H9 (cell line): Measurements from ENCODE around the gene CD2. TPM values are rescaled to one million over a fixed set of nuclear protein-coding genes. Genes with fewer than 3 reads are reported as not detected.

Experiments used
- DNase-seq: peaks from one replicate; pipeline ENCODE4 v3.0.0-alpha.2; 2017
- H2AFZ ChIP-seq: one replicate; pipeline ENCODE4 v1.6.1; 2013; ENCODE audit warnings: mild to moderate bottlenecking, low read length, control low read depth, moderate library complexity
- H2AK5ac ChIP-seq: 2 replicates; pipeline ENCODE4 v1.6.1; 2013; ENCODE audit warnings: low read length, control low read depth, mixed read lengths; ENCODE audit not compliant: insufficient read length
- H2BK120ac ChIP-seq: one replicate; pipeline ENCODE4 v1.6.1; 2013; ENCODE audit warnings: low read depth, mild to moderate bottlenecking, low read length, control low read depth, inconsistent platforms; ENCODE audit not compliant: poor library complexity, severe bottlenecking
- H2BK12ac ChIP-seq: 2 replicates; pipeline ENCODE4 v1.6.1; 2013; ENCODE audit warnings: low read length, control low read depth, mixed read lengths, low read depth; ENCODE audit not compliant: insufficient read length
- H2BK15ac ChIP-seq: 2 replicates; pipeline ENCODE4 v1.6.1; 2013; ENCODE audit warnings: low read depth, low read length, control low read depth
- H2BK20ac ChIP-seq: one replicate; pipeline ENCODE4 v1.6.1; 2013; ENCODE audit warnings: low read depth, mild to moderate bottlenecking, low read length, control low read depth, inconsistent platforms; ENCODE audit not compliant: poor library complexity, severe bottlenecking
- H2BK5ac ChIP-seq: 2 replicates; pipeline ENCODE4 v1.6.1; 2013; ENCODE audit warnings: low read length, control low read depth, mixed read lengths; ENCODE audit not compliant: insufficient read length
- H3K14ac ChIP-seq: 2 replicates; pipeline ENCODE4 v1.6.1; 2013; ENCODE audit warnings: low read length, control low read depth; ENCODE audit not compliant: insufficient read depth
- H3K18ac ChIP-seq: 2 replicates; pipeline ENCODE4 v1.6.1; 2013; ENCODE audit warnings: low read depth, mild to moderate bottlenecking, mixed read lengths, low read length, control low read depth; ENCODE audit not compliant: insufficient read length
- H3K23ac ChIP-seq: 2 replicates; pipeline ENCODE4 v1.6.1; 2013; ENCODE audit warnings: low read length, control low read depth, mixed read lengths, low read depth; ENCODE audit not compliant: insufficient read length
- H3K23me2 ChIP-seq: 2 replicates; pipeline ENCODE4 v1.6.1; 2013; ENCODE audit warnings: low read depth, mild to moderate bottlenecking, mixed read lengths, low read length, control low read depth; ENCODE audit not compliant: insufficient read length, poor library complexity, severe bottlenecking
- H3K27ac ChIP-seq: 2 replicates; pipeline ENCODE4 v1.5.1; 2013; ENCODE audit warnings: low read length, control low read depth, mixed read lengths, low read depth; ENCODE audit not compliant: insufficient read length
- H3K27me3 ChIP-seq: 2 replicates; pipeline ENCODE4 v1.6.1; 2013; ENCODE audit warnings: low read length, control low read depth, inconsistent platforms; ENCODE audit not compliant: insufficient read depth
- H3K4ac ChIP-seq: 2 replicates; pipeline ENCODE4 v1.6.1; 2013; ENCODE audit warnings: low read depth, mild to moderate bottlenecking, control low read depth, inconsistent platforms, low read length, moderate library complexity
- H3K4me1 ChIP-seq: 2 replicates; pipeline ENCODE4 v1.6.1; 2013; ENCODE audit warnings: low read length, control low read depth, inconsistent platforms; ENCODE audit not compliant: insufficient read depth
- H3K4me2 ChIP-seq: 2 replicates; pipeline ENCODE4 v1.6.1; 2013; ENCODE audit warnings: low read length, control low read depth, mixed read lengths; ENCODE audit not compliant: insufficient read length, insufficient read depth
- H3K56ac ChIP-seq: 2 replicates; pipeline ENCODE4 v1.6.1; 2013; ENCODE audit warnings: low read depth, mild to moderate bottlenecking, mixed read lengths, low read length, control low read depth; ENCODE audit not compliant: insufficient read length
- H3K79me1 ChIP-seq: 2 replicates; pipeline ENCODE4 v1.6.1; 2013; ENCODE audit warnings: low read depth, mild to moderate bottlenecking, moderate library complexity, low read length, control low read depth, inconsistent platforms; ENCODE audit not compliant: insufficient read depth, poor library complexity, severe bottlenecking
- H3K79me2 ChIP-seq: 2 replicates; pipeline ENCODE4 v1.6.1; 2013; ENCODE audit warnings: low read length, control low read depth, inconsistent platforms; ENCODE audit not compliant: insufficient read depth
- H3K9ac ChIP-seq: 2 replicates; pipeline ENCODE4 v1.6.1; 2013; ENCODE audit warnings: low read length, control low read depth, mixed read lengths; ENCODE audit not compliant: insufficient read length; ENCODE audit errors: extremely low read depth
- H3K9me3 ChIP-seq: one replicate; pipeline ENCODE4 v1.6.1; 2013; ENCODE audit warnings: low read depth, low read length, inconsistent platforms; ENCODE audit not compliant: control insufficient read depth
- H3T11ph ChIP-seq: one replicate; pipeline ENCODE4 v1.6.1; 2013; ENCODE audit warnings: mild to moderate bottlenecking, low read length, control low read depth, inconsistent platforms
- H4K20me1 ChIP-seq: one replicate; pipeline ENCODE4 v1.6.1; 2013; ENCODE audit not compliant: control insufficient read depth, insufficient read length, insufficient read depth
- H4K5ac ChIP-seq: 2 replicates; pipeline ENCODE4 v1.6.1; 2013; ENCODE audit warnings: low read depth, mild to moderate bottlenecking, mixed read lengths, low read length, control low read depth; ENCODE audit not compliant: insufficient read length
- H4K8ac ChIP-seq: replicated peaks from 2 replicates; pipeline ENCODE4 v1.6.1; 2013; ENCODE audit warnings: low read length, control low read depth, mixed read lengths, low read depth; ENCODE audit not compliant: insufficient read length
- H4K91ac ChIP-seq: 2 replicates; pipeline ENCODE4 v1.6.1; 2013; ENCODE audit warnings: low read depth, mild to moderate bottlenecking, moderate library complexity, mixed read lengths, low read length, control low read depth; ENCODE audit not compliant: insufficient read length
- H3K27ac Mint-ChIP-seq, 3 experiments: 2 replicates in 2 of 3; 3 replicates in 1 of 3; pipeline ENCODE4 v1.8.0; 2020 to 2021; ENCODE audit warnings: mixed read lengths in 3 of 3, mild to moderate bottlenecking in 1 of 3, moderate library complexity in 1 of 3
- H3K27me3 Mint-ChIP-seq: 2 replicates; pipeline ENCODE4 v1.8.0; 2021; ENCODE audit warnings: low read depth, mild to moderate bottlenecking, moderate library complexity, mixed read lengths
- H3K36me3 Mint-ChIP-seq, 3 experiments: 2 replicates in 2 of 3; 3 replicates in 1 of 3; pipeline ENCODE4 v1.8.0; 2020 to 2021; ENCODE audit warnings: low read depth in 3 of 3, mixed read lengths in 3 of 3; ENCODE audit not compliant: insufficient read depth in 1 of 3
- H3K4me1 Mint-ChIP-seq, 2 experiments: 2 replicates each; pipeline ENCODE4 v1.8.0; 2020; ENCODE audit warnings: mixed read lengths in 2 of 2
- H3K4me3 Mint-ChIP-seq, 2 experiments: 2 replicates in 1 of 2; 3 replicates in 1 of 2; pipeline ENCODE4 v1.8.0; 2020 to 2021; ENCODE audit warnings: mild to moderate bottlenecking in 2 of 2, mixed read lengths in 2 of 2, moderate library complexity in 1 of 2
- H3K9me3 Mint-ChIP-seq, 2 experiments: 2 replicates in 1 of 2; 3 replicates in 1 of 2; pipeline ENCODE4 v1.8.0; 2020; ENCODE audit warnings: mild to moderate bottlenecking in 2 of 2, mixed read lengths in 2 of 2, moderate library complexity in 1 of 2
- CTCF ChIP-seq: fragments of 200-600 bp; sonication (generic); conservative IDR thresholded peaks from 3 replicates; pipeline ENCODE4 v1.8.0; 2021; ENCODE audit warnings: antibody characterized with exemption, mild to moderate bottlenecking
- WGBS: extraction: QIAGEN DNeasy Blood & Tissue Kit; methylation state at CpG from one replicate; pipeline ENCODE4 v1.1.7; 2013; ENCODE audit warnings: missing lambda C conversion rate, low lambda C conversion rate, mixed read lengths; ENCODE audit not compliant: insufficient read length; ENCODE audit errors: extremely low coverage; 5-methylcytosine and 5-hydroxymethylcytosine counted together
- total RNA-seq: library from RNA; stranded (reverse); gene quantifications from 2 replicates; pipeline ENCODE4 v1.2.1, GENCODE V29; 2021

The CD2 gene
- total RNA-seq, 1 experiment from 2014 or later, result not detected

DNA sequence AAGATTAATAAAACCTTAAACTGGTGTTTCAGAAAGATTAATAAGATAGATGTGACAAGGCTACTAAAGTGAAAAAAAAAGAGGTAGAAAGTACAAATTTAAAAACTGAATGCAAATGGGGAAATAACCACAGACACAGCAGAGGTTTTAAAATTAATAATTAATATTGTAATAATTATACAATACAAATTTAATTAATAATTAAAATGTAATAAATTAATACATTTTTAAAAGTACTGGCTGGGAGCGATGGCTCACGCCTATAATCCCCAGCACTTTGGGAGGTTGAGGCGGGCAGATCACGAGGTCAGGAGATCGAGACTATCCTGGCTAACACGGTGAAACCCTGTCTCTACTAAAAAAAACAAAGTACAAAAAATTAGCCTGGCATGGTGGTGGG is 26.8 kb downstream of the CD2 start:
- Histone ChIP-seq H4K91ac (no peak overlapping the region), H3K18ac (no peak overlapping the region), H2BK5ac (no peak overlapping the region), H3K9me3 (no peaks in the 10 kb centered on the region), H3K79me1 (no peaks in the 10 kb centered on the region), H2BK15ac (no peak overlapping the region), H3K14ac (no peak overlapping the region), H3K23ac (no peak overlapping the region), H3K56ac (no peak overlapping the region), H4K8ac (no peak overlapping the region), H2BK120ac (no peak overlapping the region), H3K23me2 (no peaks in the 10 kb centered on the region), H3K4ac (no peak overlapping the region), H2BK20ac (no peak overlapping the region), H2AK5ac (no peak overlapping the region), H3K9ac (no peak overlapping the region), H3K27me3 (no peaks in the 10 kb centered on the region), H4K5ac (no peak overlapping the region), H3T11ph (no peak overlapping the region), H3K27ac (no peak overlapping the region), H3K4me1 (no peaks in the 10 kb centered on the region), H3K79me2 (no peaks in the 10 kb centered on the region), H3K4me2 (no peak overlapping the region), H2AFZ (no peak overlapping the region), H4K20me1 (no peaks in the 10 kb centered on the region), H2BK12ac (no peak overlapping the region)
- WGBS, result no CpG with 5 or more reads among the region's 6 CpGs
- Mint-ChIP-seq H3K4me3 (no peak overlapping the region), H3K36me3 (no peaks in the 10 kb centered on the region), H3K9me3 (0 out of 5 replicates have a peak, but pooled peaks cover 0 to 2% of the 10 kb centered on the region in 2 experiments), H3K27ac (no peak overlapping the region), H3K4me1 (peaks cover 6 to 8% of the 10 kb centered on the region in 2 experiments), H3K27me3 (peaks cover 2% of the 10 kb centered on the region; the same call in 1 of the 2 replicates)
- DNase-seq, result no peak
- TF ChIP-seq CTCF, result no peak
